Fibroblast of lung (primary cell): ENCODE measurements around the gene DTX2.

Experiments used
- EZH2 ChIP-seq: IDR thresholded peaks from 2 replicates; pipeline ENCODE4 v1.5.1; 2012; ENCODE audit warnings: low read length, control low read depth, mild to moderate bottlenecking; ENCODE audit errors: missing control alignments
- TF ChIP-seq, protein P1 (sequence below), 2 donors: IDR thresholded peaks in 1 of 2; conservative IDR thresholded peaks in 1 of 2; 1 replicate in 1 of 2; 2 replicates in 1 of 2; pipeline ENCODE4 v1.5.1; 2011 to 2012; ENCODE audit warnings: low read length in 2 of 2, control low read depth in 1 of 2, inconsistent platforms in 1 of 2, low read depth in 1 of 2, mild to moderate bottlenecking in 1 of 2

DNA sequence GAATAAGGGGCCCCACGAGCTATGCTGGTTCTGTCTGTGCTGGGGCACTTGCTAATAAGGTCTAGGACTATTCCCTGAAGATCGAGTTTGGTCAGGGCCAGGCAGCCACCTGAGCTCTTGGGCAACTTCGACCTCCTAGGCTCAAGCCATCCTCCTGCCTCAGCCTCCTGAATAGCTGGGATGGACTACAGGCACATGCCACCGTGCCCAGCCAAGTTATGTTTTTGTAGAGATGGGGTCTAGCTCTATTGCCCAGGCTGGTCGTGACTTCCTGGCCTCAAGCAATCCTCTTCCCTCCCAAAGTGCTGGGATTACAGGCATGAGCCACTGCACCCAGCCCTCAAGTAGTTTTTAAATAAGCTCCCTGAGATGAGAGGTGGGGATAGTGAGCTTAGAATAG, 33.9 kb upstream of the DTX2 start:
- TF ChIP-seq, protein P1, sequence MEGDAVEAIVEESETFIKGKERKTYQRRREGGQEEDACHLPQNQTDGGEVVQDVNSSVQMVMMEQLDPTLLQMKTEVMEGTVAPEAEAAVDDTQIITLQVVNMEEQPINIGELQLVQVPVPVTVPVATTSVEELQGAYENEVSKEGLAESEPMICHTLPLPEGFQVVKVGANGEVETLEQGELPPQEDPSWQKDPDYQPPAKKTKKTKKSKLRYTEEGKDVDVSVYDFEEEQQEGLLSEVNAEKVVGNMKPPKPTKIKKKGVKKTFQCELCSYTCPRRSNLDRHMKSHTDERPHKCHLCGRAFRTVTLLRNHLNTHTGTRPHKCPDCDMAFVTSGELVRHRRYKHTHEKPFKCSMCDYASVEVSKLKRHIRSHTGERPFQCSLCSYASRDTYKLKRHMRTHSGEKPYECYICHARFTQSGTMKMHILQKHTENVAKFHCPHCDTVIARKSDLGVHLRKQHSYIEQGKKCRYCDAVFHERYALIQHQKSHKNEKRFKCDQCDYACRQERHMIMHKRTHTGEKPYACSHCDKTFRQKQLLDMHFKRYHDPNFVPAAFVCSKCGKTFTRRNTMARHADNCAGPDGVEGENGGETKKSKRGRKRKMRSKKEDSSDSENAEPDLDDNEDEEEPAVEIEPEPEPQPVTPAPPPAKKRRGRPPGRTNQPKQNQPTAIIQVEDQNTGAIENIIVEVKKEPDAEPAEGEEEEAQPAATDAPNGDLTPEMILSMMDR (conservative IDR thresholded peaks at IDR 0.05 in 1 of 2, IDR thresholded peaks at IDR 0.05 in 1 of 2; ENCODE audit: low read depth in 1 of 2, low read length in 2 of 2): no peak
- no peak for TF ChIP-seq EZH2
